Tibial nerve (tissue), 4 donors: Measurements from ENCODE around the gene MED31. TPM values are rescaled to one million over a fixed set of nuclear protein-coding genes. Genes with fewer than 3 reads are reported as not detected.

ENCODE experiments used
- DNase-seq, 2 donors: peaks; one replicate each; pipeline ENCODE4 v3.0.0-alpha.2; 2019; ENCODE audit warnings: low spot score in 2 of 2
- H3K27ac ChIP-seq, 4 donors: fragments of 200-600 bp; sonication (generic) in 3 of 4; one replicate each; pipeline ENCODE4 v1.5.1; 2017 to 2019; ENCODE audit warnings: mild to moderate bottlenecking in 1 of 4
- H3K27me3 ChIP-seq, 2 donors: fragments of 200-600 bp; sonication (generic) in 1 of 2; one replicate each; pipeline versions ENCODE4 v1.5.1 to v1.6.0; 2017 to 2019
- H3K36me3 ChIP-seq, 3 donors: fragments of 200-600 bp; sonication (generic); one replicate each; pipeline ENCODE4 v1.5.1; 2018 to 2019
- H3K4me1 ChIP-seq, 4 donors: fragments of 200-600 bp; sonication (generic) in 3 of 4; one replicate each; pipeline ENCODE4 v1.5.1; 2017 to 2019
- H3K4me3 ChIP-seq, 4 donors: fragments of 200-600 bp; sonication (generic) in 3 of 4; one replicate each; pipeline ENCODE4 v1.5.1; 2017 to 2019; ENCODE audit warnings: mild to moderate bottlenecking in 1 of 4, moderate library complexity in 1 of 4
- H3K9me3 ChIP-seq, 4 donors: fragments of 200-600 bp; sonication (generic) in 3 of 4; one replicate each; pipeline ENCODE4 v1.5.1; 2017 to 2019
- EP300 ChIP-seq, 2 donors: sonication (generic); formaldehyde crosslinking; IDR thresholded peaks; one replicate each; pipeline ENCODE4 v1.6.1; 2017; ENCODE audit warnings: antibody characterized with exemption in 2 of 2, mild to moderate bottlenecking in 1 of 2
- POLR2A ChIP-seq, 2 donors: fragments of 450-650 bp; IDR thresholded peaks; one replicate each; pipeline ENCODE4 v1.6.1; 2017; ENCODE audit warnings: antibody characterized with exemption in 2 of 2, mild to moderate bottlenecking in 2 of 2, moderate library complexity in 2 of 2
- WGBS, 2 donors: methylation state at CpG; one replicate each; pipeline ENCODE4 v1.1.5; 2018; 5-methylcytosine and 5-hydroxymethylcytosine counted together
- total RNA-seq, 4 donors: library from RNA; depleted of rRNA; stranded (reverse); fragments of >200 nt; gene quantifications; one replicate each; pipeline ENCODE4 v1.1.0, GENCODE V29; 2016
- TF ChIP-seq, protein P1 (sequence below), 5 experiments: fragments of 200-600 bp in 3 of 5; fragments of 450-650 bp in 2 of 5; sonication (generic) in 3 of 5; IDR thresholded peaks; one replicate each; pipeline ENCODE4 v1.5.1; 2016 to 2019; ENCODE audit warnings: antibody characterized with exemption in 5 of 5, mild to moderate bottlenecking in 3 of 5, moderate library complexity in 2 of 5

MED31 gene
- total RNA-seq, 4 donors from 2014 or later, result 4.5 to 12.6 (median 6.6) TPM

DNA sequence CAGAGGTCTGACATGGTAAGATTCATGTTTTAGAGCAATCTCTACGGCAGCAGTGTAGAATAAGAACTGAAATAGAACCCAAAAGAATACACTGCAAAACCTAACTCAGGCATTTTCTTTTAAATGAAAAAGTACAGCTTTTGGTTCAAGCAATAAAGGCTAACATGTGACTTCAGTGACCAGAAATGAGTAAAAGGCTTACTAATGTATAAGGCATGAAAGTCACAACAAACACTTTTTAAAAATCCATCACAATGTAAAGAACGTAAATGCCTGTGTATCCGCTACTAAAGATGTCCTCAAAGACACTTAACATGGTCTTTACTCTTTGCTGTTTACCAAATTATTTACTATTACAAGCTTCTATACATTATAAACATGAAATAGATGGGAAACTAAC, 27.5 kb downstream of the MED31 start:
- Histone ChIP-seq H3K9me3 (no peaks in the 10 kb centered on the region), H3K4me3 (no peak overlapping the region), H3K27ac (no peak overlapping the region), H3K4me1 (no peaks in the 10 kb centered on the region), H3K36me3 (peaks cover 0 to 92% (median 9%) of the 10 kb centered on the region in 3 donors), H3K27me3 (no peaks in the 10 kb centered on the region)
- 91 to 93% methylated on average over 3 of the region's 3 CpGs for WGBS, 2 donors
- DNase-seq, result no peak
- TF ChIP-seq, protein P1, sequence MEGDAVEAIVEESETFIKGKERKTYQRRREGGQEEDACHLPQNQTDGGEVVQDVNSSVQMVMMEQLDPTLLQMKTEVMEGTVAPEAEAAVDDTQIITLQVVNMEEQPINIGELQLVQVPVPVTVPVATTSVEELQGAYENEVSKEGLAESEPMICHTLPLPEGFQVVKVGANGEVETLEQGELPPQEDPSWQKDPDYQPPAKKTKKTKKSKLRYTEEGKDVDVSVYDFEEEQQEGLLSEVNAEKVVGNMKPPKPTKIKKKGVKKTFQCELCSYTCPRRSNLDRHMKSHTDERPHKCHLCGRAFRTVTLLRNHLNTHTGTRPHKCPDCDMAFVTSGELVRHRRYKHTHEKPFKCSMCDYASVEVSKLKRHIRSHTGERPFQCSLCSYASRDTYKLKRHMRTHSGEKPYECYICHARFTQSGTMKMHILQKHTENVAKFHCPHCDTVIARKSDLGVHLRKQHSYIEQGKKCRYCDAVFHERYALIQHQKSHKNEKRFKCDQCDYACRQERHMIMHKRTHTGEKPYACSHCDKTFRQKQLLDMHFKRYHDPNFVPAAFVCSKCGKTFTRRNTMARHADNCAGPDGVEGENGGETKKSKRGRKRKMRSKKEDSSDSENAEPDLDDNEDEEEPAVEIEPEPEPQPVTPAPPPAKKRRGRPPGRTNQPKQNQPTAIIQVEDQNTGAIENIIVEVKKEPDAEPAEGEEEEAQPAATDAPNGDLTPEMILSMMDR (IDR thresholded peaks at IDR 0.05), result no peak
- no peak for TF ChIP-seq EP300 (IDR thresholded peaks at IDR 0.05)
- TF ChIP-seq POLR2A (IDR thresholded peaks at IDR 0.05), result no peak

- Histone ChIP-seq H3K4me1 (no peaks in the 10 kb centered on the region), H3K36me3 (peaks cover 0 to 78% (median 10%) of the 10 kb centered on the region in 3 donors), H3K4me3 (no peak overlapping the region), H3K27me3 (no peaks in the 10 kb centered on the region), H3K27ac (no peak overlapping the region), H3K9me3 (no peaks in the 10 kb centered on the region)
- no peak for DNase-seq
- 96% methylated on average over 4 of the region's 4 CpGs for WGBS, 2 donors
- TF ChIP-seq, protein P1 (IDR thresholded peaks at IDR 0.05), result no peak
- TF ChIP-seq POLR2A (IDR thresholded peaks at IDR 0.05), result no peak
- TF ChIP-seq EP300 (IDR thresholded peaks at IDR 0.05), result no peak
These were observed 40.2 kb downstream of the MED31 start for GRCh38 chr17:6611231-6611630.

GRCh38 chr17:6610011-6610410, 41.4 kb downstream of the MED31 start:
- no peaks in the 10 kb centered on the region for H3K9me3 ChIP-seq
- no peaks in the 10 kb centered on the region for H3K27me3 ChIP-seq
- no peak overlapping the region for H3K27ac ChIP-seq
- DNase-seq, result no peak
- 97% methylated on average over 5 of the region's 5 CpGs for WGBS, 2 donors
- peaks cover 0 to 78% (median 10%) of the 10 kb centered on the region in 3 donors for H3K36me3 ChIP-seq
- no peak overlapping the region for H3K4me3 ChIP-seq
- H3K4me1 ChIP-seq, result no peaks in the 10 kb centered on the region
- TF ChIP-seq EP300 (IDR thresholded peaks at IDR 0.05) (no peak), POLR2A (IDR thresholded peaks at IDR 0.05) (no peak)
- TF ChIP-seq, protein P1 (IDR thresholded peaks at IDR 0.05), result no peak

DNA sequence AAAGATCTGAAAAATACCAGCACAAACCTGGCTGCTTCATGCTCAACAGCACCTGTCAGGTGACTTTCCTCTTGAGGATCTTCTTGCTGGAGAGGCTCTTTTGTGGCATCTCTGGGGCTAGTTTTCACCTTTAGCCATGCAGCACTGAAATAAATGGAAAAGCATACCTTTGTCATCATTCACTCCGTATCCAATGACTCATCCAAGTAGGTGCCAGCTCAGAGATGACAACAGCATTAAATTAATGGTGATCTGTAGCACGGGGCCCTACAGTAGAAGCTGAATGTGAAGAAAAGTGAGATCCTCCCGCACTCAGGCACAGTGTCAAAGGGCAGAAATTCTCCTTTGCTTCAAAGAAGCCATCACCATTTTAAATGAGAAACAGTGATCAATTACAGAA, 43.1 kb downstream of the MED31 start:
- H3K4me1 ChIP-seq, result peaks cover 0 to 9% (median 0%) of the 10 kb centered on the region in 4 donors
- peaks cover 0 to 76% (median 10%) of the 10 kb centered on the region in 3 donors for H3K36me3 ChIP-seq
- 94 to 97% methylated on average over 3 of the region's 3 CpGs for WGBS, 2 donors
- no peak for DNase-seq
- no peaks in the 10 kb centered on the region for H3K9me3 ChIP-seq
- H3K27me3 ChIP-seq, result no peaks in the 10 kb centered on the region
- TF ChIP-seq EP300 (IDR thresholded peaks at IDR 0.05), result no peak
- TF ChIP-seq, protein P1 (IDR thresholded peaks at IDR 0.05), result no peak
- no peak overlapping the region for H3K27ac ChIP-seq
- H3K4me3 ChIP-seq, result no peak overlapping the region

GRCh38 chr17:6605142-6605541, 46.3 kb downstream of the MED31 start:
- H3K36me3 ChIP-seq, result peaks cover 0 to 65% (median 10%) of the 10 kb centered on the region in 3 donors
- 92 to 93% methylated on average over 6 of the region's 6 CpGs for WGBS, 2 donors
- H3K4me1 ChIP-seq, result peaks cover 0 to 16% (median 0%) of the 10 kb centered on the region in 4 donors
- no peak for DNase-seq
- H3K9me3 ChIP-seq, result no peaks in the 10 kb centered on the region
- H3K27ac ChIP-seq, result no peak overlapping the region
- H3K27me3 ChIP-seq, result no peaks in the 10 kb centered on the region
- no peak overlapping the region for H3K4me3 ChIP-seq
- TF ChIP-seq POLR2A (IDR thresholded peaks at IDR 0.05) (no peak), EP300 (IDR thresholded peaks at IDR 0.05) (no peak)
- TF ChIP-seq, protein P1 (IDR thresholded peaks at IDR 0.05), result no peak
